Middle frontal gyrus (tissue), 1 donor: ENCODE results near the gene YAP1.

ENCODE experiments used
- DNase-seq: peaks from one replicate; pipeline ENCODE4 v3.0.0-alpha.2; 2015; ENCODE audit warnings: low spot score; ENCODE audit errors: extremely low spot score

Gene YAP1

GRCh38 chr11:102157219-102157618 lies 47.0 kb downstream of the YAP1 start:
- no peak for DNase-seq

- DNase-seq = no peak
Observed at GRCh38 chr11:102158164-102158735, 48.0 kb downstream of the YAP1 start.

- no peak for DNase-seq
Observed at GRCh38 chr11:102163368-102163767, 53.1 kb downstream of the YAP1 start.

GRCh38 chr11:102166175-102167064 lies 56.2 kb downstream of the YAP1 start:
- DNase-seq = no peak

GRCh38 chr11:102168481-102168880 lies 58.2 kb downstream of the YAP1 start:
- no peak for DNase-seq

GRCh38 chr11:102171101-102171500 lies 60.9 kb downstream of the YAP1 start:
- no peak for DNase-seq

- DNase-seq = no peak
Observed at GRCh38 chr11:102172127-102172848, 62.0 kb downstream of the YAP1 start.

- DNase-seq = no peak
Observed at GRCh38 chr11:102177126-102177525, 66.9 kb downstream of the YAP1 start.

GRCh38 chr11:102177974-102178631 lies 67.9 kb downstream of the YAP1 start:
- DNase-seq = no peak

GRCh38 chr11:102179371-102179770 lies 69.1 kb downstream of the YAP1 start:
- no peak for DNase-seq

GRCh38 chr11:102184269-102184987 lies 74.2 kb downstream of the YAP1 start:
- no peak for DNase-seq

- DNase-seq = no peak
Observed at GRCh38 chr11:102186551-102187191, 76.4 kb downstream of the YAP1 start.

- DNase-seq = no peak
Observed at GRCh38 chr11:102187416-102188151, 77.3 kb downstream of the YAP1 start.

GRCh38 chr11:102188488-102188887 lies 78.2 kb downstream of the YAP1 start:
- DNase-seq = no peak

GRCh38 chr11:102191832-102192231 lies 81.6 kb downstream of the YAP1 start:
- no peak for DNase-seq

- DNase-seq = no peak
Observed at GRCh38 chr11:102192349-102193066, 82.3 kb downstream of the YAP1 start.

GRCh38 chr11:102194257-102194656 lies 84.0 kb downstream of the YAP1 start:
- DNase-seq = no peak

- no peak for DNase-seq
Observed at GRCh38 chr11:102194990-102195389, 84.7 kb downstream of the YAP1 start.

- no peak for DNase-seq
Observed at GRCh38 chr11:102196351-102196750, 86.1 kb downstream of the YAP1 start.
